HG03432 (cell line): Measurements from ENCODE around the gene ARHGAP30.
A peak's percentile ranks its signal among the peaks of the same experiment; 100 is the strongest.
"Not testable (repeated sequence)": the region's sequence is repeated elsewhere in the genome, so short reads cannot be mapped to it uniquely, and the experiment has no call there.

Experiments
- ATAC-seq: cut with Tn5 transposase; IDR thresholded peaks from one replicate; pipeline ENCODE4 v1.9.1; 2021; ENCODE audit warnings: mild to moderate bottlenecking, moderate library complexity; ENCODE audit not compliant: unreplicated experiment

ARHGAP30 gene

GRCh38 chr1:161045736-161046604, 23.7 kb downstream of the ARHGAP30 start, which contains the start of gene USF1:
Gene USF1, minus strand, starts transcription at chr1:161045977. Its CDS starts 2,702 bp downstream, at chr1:161043275.
- peak; percentile 72 for ATAC-seq

GRCh38 chr1:161044908-161045735, 24.6 kb downstream of the ARHGAP30 start:
- peak; percentile 43 for ATAC-seq

- no peak for ATAC-seq
These were observed 25.2 kb downstream of the ARHGAP30 start for GRCh38 chr1:161044535-161044907.

- no peak for ATAC-seq
These were observed 30.1 kb downstream of the ARHGAP30 start for GRCh38 chr1:161039546-161039945.

- ATAC-seq: no peak
These were observed 30.5 kb downstream of the ARHGAP30 start for GRCh38 chr1:161039154-161039545.

- peak; percentile 88 for ATAC-seq
These were observed 31.1 kb downstream of the ARHGAP30 start, which contains the start of gene TSTD1 for GRCh38 chr1:161038523-161039153. Gene TSTD1, minus strand, starts transcription at chr1:161038964. Its CDS starts 75 bp downstream, at chr1:161038889.

- ATAC-seq: no peak
These were observed 31.8 kb downstream of the ARHGAP30 start for GRCh38 chr1:161037661-161038522.

GRCh38 chr1:161033751-161034150, 35.9 kb downstream of the ARHGAP30 start:
- no peak for ATAC-seq

GRCh38 chr1:161032409-161032808, 37.3 kb downstream of the ARHGAP30 start:
- no peak for ATAC-seq

- ATAC-seq: no peak
These were observed 37.8 kb downstream of the ARHGAP30 start for GRCh38 chr1:161031874-161032273.

- ATAC-seq: not testable (repeated sequence)
These were observed 40.2 kb downstream of the ARHGAP30 start for GRCh38 chr1:161029466-161029865.

- not testable (repeated sequence) for ATAC-seq
These were observed 42.7 kb downstream of the ARHGAP30 start for GRCh38 chr1:161026954-161027353.

GRCh38 chr1:161022432-161022831, 47.3 kb downstream of the ARHGAP30 start:
- ATAC-seq: not testable (repeated sequence)

- ATAC-seq: no peak
These were observed 47.7 kb downstream of the ARHGAP30 start for GRCh38 chr1:161021970-161022353.

- ATAC-seq: peak; percentile 91
These were observed 48.3 kb downstream of the ARHGAP30 start for GRCh38 chr1:161021165-161021969.

GRCh38 chr1:161020509-161021164, 49.1 kb downstream of the ARHGAP30 start, which contains the start of gene F11R:
Gene F11R, minus strand, starts transcription at chr1:161021152. Its CDS starts 79 bp downstream, at chr1:161021073.
- peak; percentile 51 for ATAC-seq

GRCh38 chr1:161019751-161020495, 49.8 kb downstream of the ARHGAP30 start:
- ATAC-seq: no peak

- ATAC-seq: not testable (repeated sequence)
These were observed 50.5 kb downstream of the ARHGAP30 start for GRCh38 chr1:161019111-161019660.
